GM15510 (cell line): Measurements from ENCODE around the gene RPS6KA2.

ENCODE experiments used
- POLR2A ChIP-seq: IDR thresholded peaks from 3 replicates; pipeline ENCODE4 v1.6.1; 2011; ENCODE audit warnings: borderline replicate concordance; ENCODE audit not compliant: insufficient read length; ENCODE audit errors: extremely low read depth

Gene RPS6KA2

GRCh38 chr6:166643891-166644590 is 17.0 kb upstream of the RPS6KA2 start:
- TF ChIP-seq POLR2A = no peak

DNA sequence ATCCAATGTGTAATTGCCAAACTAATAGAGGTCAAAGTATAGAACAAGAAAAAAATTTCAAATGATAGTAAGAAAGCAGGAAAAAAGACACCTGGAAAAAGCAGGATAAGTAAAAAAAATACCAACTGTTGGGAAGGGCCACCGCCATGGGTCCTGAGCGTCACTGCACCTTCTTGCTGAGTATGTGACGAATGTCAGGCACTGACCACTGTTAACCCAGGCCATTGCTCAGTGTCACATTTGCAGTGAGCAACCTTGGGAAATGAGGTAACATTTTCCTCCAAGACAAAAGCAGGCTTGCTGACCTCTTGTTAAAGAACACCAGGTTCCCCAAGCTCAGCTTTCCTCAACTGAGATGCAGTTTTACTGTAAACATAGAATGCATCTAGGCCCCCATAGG is 15.6 kb upstream of the RPS6KA2 start:
- no peak for TF ChIP-seq POLR2A

GRCh38 chr6:166640342-166641043 is 13.4 kb upstream of the RPS6KA2 start:
- TF ChIP-seq POLR2A = no peak

DNA sequence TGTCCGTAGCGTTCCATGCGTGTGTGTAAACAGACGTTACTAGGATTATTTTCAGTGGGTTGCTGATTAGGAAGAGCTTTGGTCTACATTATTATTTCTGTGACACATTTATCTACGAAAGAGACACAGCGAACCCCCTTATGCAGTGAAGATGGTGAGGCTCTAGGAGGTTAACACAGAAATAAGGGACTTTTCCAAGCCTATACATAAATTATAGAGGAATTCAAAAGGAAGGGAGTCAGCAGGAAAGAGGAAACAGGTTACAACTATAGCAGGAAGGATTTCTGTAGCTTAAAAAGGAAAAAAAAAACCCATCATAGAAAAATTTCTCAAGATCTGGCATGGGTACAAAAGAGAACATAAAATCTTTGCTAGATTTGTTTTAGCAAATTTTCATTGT is 12.9 kb upstream of the RPS6KA2 start:
- TF ChIP-seq POLR2A = no peak

GRCh38 chr6:166638573-166638964 is 11.5 kb upstream of the RPS6KA2 start:
- TF ChIP-seq POLR2A = no peak

DNA sequence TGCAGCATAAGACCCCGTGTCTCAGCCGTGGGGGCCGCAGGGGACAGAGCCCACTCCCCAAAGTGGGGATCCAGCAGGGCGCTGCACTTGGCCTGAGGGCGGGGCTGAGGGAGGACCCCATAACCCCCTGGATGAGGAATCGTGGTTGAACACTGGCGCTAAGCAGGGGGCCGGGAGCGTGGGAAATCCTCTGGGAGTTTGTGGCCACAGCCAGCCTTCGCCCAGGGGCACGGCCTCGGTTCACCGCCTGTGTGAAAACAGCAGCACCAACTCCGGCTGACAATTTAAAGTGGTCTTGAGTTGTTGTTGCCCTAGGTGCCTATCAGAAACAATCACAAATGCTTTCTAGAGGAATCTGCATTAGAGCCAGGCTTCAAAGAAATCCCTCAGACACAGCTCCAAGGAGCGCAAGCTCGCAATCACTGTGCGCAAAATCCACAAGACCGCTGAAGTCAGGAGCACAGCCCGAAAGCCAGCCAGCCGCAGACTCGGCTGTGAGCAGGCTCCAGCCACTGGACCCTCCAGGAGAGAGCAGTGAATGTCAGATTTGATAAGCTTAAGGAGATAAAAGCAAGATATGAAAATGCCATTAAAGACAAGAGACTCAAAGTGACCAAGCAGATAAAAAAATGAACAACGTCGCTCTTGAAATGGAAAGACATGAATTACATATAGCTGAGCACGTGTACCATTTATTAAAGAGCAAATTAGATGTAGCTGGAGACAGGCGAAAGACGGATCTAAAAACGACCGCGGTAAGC is 10.9 kb upstream of the RPS6KA2 start:
- no peak for TF ChIP-seq POLR2A

- TF ChIP-seq POLR2A = no peak
These were observed 9.9 kb upstream of the RPS6KA2 start for GRCh38 chr6:166636934-166637333.

DNA sequence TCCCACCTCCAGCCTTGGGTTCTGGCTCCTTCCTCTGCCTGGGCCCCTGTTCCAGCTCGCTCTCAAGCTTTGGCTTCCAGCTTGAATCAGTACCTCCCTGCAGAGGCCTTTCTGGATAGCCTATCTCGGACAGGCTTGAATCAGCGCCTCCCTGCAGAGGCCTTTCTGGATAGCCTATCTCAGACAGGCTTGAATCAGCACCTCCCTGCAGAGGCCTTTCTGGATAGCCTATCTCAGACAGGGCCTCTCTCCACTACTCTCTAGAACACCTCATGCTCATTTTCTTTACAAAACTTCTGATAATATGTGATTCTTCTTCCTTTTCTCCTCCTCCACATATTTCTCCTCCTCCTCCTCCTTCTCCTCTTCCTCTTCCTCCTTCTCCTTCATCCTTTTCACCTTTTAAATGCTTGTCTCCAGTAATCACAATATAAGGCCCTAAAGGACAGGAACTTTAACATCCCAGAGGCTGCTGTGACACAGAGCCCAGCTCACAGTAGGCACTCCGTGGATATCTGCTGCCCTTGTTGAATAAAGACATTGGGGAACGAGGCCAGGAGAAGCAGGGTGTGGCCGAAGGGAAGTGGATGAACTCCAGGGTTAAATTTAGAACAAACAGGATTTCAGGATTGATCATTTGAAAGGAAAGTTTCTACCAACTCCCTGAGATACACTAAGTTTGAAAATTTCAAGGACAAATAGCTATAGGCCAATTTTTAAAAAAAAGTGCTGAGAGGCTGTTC is 9.3 kb upstream of the RPS6KA2 start:
- no peak for TF ChIP-seq POLR2A

DNA sequence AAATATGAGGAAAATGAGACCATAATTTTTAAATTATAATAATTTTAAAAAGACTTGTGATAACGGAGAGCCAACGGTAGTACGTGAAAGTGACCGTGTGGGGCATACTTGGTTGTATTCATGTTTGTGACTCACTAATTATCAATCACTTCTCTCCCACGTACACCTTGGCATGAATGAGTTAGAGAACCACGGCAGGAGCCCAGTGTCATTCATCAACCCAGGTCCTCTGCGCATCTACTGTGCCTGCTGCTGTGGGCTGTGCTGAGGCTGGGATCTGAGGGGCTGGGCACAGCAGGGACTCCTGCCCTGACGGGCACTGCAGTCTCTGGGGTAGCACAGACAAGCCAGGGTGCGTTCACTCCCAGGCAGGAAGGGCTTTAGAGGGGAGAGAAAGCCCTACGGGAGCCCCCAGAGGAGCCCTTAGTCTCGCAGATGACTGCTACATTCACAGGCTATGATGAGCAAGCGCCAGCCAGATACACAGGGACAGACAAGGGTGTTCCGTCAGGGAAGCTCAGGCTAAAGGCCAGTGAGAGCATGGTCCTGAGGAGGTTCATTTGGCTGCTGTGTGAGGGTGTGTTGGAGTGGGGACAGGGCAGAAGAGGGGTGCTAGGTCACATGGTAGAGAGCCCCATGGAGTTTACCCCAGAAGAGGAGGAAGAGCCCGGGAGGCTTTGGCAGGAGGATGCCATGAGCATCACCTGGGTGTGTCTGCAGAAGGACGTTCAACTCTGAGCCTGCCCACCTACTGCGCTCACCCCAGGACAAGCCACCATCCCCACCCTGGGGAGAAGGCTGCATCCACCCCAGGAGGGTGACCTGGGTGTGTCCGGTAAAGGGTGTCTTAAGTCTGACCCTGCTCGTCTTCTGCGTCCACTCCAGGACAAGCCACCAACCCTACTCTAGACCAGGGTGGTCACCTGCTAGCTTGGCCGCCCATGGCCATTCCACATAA is 8.2 kb upstream of the RPS6KA2 start:
- TF ChIP-seq POLR2A = no peak

DNA sequence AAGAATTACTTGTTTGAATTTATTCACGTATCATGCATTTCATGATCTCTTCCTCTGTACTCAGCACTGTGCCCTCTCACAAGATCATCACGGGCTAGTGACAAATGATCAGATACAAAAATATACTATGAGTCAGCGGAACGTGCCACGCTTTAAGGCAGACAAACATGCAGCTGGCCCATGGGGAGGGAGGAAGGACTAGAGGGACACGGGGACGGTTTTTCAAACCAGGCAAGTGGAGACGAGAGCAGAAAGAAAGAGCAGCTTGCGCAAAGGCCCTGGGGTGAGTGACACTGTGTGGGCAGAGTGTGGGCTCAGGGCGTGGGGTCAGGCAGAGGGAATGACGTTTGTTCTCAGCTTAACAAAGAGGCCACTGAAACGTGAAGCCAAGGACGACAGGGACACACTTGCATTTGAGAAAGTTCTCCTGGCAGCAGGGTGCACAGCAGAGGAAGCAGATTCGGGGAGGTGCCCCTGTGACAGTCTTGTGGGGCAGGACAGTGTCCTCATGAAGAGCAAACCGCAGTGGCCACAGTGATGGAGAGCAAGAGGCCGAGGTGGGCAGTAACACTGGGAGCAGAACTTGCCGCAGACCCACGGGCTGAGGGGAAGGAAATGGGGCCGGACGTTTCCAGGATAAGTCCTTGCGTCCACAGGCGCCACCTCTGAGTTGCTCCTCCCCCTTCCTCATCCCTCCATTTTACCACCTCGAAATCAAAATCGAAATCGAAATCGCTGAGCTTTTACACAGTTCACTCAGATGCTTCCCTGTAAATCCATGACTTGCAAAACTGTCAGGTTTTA is 6.9 kb upstream of the RPS6KA2 start:
- TF ChIP-seq POLR2A = no peak

DNA sequence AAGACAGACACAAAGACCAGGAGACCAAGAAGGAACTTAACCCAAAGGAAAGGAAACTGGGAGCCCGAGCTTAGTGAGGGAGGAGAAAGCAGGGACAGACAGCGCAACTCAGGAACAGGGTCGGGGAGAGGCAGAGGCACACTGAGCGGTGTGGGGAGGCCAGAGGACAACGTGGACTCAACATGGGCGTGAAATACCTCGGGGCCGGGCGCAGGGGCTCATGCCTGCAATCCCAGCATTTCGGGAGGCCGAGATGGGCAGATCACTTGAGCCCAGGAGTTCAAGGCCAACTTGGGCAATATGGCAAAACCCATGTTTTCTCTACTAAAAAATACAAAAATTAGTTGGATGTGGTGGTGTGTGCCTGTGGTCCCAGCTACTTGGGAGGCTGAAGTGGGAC is 5.7 kb upstream of the RPS6KA2 start:
- TF ChIP-seq POLR2A = no peak

DNA sequence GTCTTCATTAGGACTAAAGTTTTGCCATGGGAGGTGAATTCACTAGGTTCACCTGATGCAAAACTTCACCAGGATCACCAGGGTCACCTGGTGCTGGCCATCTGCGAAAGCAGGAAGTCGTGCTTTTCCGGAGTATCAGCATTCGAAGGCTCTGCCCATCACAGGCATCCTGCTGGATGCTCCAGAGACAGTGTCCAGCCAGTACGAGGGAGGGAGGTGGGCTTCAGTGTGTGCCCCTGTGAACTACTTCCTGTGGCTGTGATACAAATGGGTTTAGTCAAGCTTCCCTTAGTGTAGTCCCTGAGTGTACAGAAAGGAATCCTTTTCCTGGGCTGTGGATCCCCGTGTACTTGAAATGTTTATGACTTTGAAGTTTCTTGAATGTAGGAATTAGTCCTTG is 3.4 kb upstream of the RPS6KA2 start:
- no peak for TF ChIP-seq POLR2A

- no peak for TF ChIP-seq POLR2A
These were observed 2.6 kb upstream of the RPS6KA2 start for GRCh38 chr6:166629628-166630027.

- no peak for TF ChIP-seq POLR2A
These were observed 1.1 kb upstream of the RPS6KA2 start for GRCh38 chr6:166627875-166628801.
